Body of pancreas (tissue), 4 donors: ENCODE results near the gene SARS1.

Experiments used
- POLR2A ChIP-seq, 3 donors: fragments of 450-650 bp; IDR thresholded peaks; one replicate each; pipeline ENCODE4 v1.6.1; 2016; ENCODE audit warnings: antibody characterized with exemption in 3 of 3, mild to moderate bottlenecking in 2 of 3
- TF ChIP-seq, protein P1 (sequence below), 7 experiments: fragments of 450-650 bp in 4 of 7; fragments of 200-600 bp in 3 of 7; sonication (generic) in 3 of 7; IDR thresholded peaks; one replicate each; pipeline ENCODE4 v1.5.1; 2016 to 2019; ENCODE audit warnings: antibody characterized with exemption in 7 of 7

DNA sequence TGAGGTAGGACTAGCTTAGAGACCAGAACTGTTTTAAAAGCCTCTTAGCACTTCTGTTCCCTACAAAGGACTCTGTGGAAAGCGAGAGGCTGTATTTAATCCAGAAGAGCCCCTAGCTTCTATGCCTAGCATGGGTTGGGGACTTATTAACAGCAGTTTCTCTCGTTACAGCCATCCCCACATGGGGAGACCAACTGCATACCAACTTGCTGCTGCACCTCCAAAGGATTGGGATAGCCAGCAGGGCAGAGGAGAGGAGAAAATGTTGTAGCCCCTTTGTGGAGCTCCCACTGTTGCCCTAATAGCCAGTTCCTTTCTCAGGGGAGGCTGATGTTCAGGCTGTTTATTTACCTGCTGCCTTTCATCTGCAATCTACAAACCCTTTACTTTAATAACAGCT lies 24.7 kb downstream of the SARS1 start:
- TF ChIP-seq, protein P1, sequence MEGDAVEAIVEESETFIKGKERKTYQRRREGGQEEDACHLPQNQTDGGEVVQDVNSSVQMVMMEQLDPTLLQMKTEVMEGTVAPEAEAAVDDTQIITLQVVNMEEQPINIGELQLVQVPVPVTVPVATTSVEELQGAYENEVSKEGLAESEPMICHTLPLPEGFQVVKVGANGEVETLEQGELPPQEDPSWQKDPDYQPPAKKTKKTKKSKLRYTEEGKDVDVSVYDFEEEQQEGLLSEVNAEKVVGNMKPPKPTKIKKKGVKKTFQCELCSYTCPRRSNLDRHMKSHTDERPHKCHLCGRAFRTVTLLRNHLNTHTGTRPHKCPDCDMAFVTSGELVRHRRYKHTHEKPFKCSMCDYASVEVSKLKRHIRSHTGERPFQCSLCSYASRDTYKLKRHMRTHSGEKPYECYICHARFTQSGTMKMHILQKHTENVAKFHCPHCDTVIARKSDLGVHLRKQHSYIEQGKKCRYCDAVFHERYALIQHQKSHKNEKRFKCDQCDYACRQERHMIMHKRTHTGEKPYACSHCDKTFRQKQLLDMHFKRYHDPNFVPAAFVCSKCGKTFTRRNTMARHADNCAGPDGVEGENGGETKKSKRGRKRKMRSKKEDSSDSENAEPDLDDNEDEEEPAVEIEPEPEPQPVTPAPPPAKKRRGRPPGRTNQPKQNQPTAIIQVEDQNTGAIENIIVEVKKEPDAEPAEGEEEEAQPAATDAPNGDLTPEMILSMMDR (IDR thresholded peaks at IDR 0.05) = no peak
- TF ChIP-seq POLR2A (IDR thresholded peaks at IDR 0.05) = no peak
